ENCODE data around the gene YARS1.
"Not testable (repeated sequence)": the region's sequence is repeated elsewhere in the genome, so short reads cannot be mapped to it uniquely, and the experiment has no call there.

Gene YARS1

DNA sequence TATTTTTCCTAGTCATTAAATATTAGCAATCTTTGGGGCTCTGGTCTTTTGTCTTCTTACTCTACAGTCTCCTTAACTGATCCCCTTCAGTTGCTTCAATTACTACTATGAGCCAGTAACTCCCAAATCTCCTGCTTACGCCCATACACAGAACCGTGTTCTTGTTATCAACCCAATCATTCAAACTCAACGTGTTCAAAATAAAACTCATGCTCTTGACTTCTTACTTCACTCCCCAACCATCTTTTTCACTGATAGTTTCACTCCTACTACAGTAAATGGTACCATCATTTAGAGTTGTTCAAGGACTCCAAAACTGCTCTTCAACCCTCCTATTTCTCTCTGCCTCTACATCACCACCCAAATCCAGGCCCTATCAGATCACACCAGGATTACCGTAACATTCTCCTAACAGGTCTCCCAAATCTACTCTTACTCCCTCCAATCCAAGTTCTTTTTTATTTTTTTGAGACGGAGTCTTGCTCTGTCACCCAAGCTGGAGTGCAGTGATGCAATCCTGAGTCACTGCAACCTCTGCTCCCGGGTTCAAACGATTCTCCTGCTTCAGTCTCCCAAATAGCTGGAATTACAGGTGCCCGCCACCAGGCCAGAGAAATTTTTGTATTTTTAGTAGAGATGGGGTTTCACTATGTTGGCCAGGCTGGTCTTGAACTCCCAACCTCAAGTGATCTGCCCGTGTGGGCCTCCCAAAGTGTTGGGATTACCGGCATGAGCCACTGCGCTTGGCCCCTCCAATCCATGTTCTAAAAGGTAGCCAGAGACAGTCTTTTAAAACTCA is 3.0 kb downstream of the YARS1 start:
- no peak for FAIRE-seq
- no peak for TF ChIP-seq CTCF (IDR thresholded peaks at IDR 0.05; ENCODE audit: insufficient read depth, missing control alignments)
- no peak for DNase-seq (ENCODE audit: insufficient read length, low spot score)

DNA sequence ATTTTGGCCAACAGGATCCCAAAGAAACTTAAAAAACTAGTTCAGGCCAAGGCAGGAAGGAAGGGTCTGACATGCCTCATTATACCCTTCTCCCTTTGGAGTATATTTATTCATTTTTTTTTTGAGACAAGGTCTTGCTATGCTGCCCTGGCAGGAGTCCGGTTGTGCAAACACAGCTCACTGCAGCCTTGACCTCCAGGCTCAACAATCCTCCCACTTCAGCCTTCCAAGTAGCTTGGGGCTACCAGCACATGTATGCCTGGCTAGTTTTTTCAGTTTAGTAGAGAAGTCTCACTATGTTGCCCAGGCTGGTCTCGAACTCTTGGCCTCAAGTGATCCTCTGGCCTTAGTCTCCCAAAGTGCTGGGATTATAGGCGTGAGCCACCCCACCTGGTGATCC is 5.2 kb downstream of the YARS1 start:
- FAIRE-seq (no peak), DNase-seq (ENCODE audit: insufficient read length, low spot score) (no peak)
- TF ChIP-seq CTCF (IDR thresholded peaks at IDR 0.05; ENCODE audit: insufficient read depth, missing control alignments), result no peak

GRCh38 chr1:32811265-32811664 is 5.9 kb downstream of the YARS1 start:
- FAIRE-seq (no peak), DNase-seq (ENCODE audit: insufficient read length, low spot score) (no peak)
- TF ChIP-seq CTCF (IDR thresholded peaks at IDR 0.05; ENCODE audit: insufficient read depth, missing control alignments), result no peak

DNA sequence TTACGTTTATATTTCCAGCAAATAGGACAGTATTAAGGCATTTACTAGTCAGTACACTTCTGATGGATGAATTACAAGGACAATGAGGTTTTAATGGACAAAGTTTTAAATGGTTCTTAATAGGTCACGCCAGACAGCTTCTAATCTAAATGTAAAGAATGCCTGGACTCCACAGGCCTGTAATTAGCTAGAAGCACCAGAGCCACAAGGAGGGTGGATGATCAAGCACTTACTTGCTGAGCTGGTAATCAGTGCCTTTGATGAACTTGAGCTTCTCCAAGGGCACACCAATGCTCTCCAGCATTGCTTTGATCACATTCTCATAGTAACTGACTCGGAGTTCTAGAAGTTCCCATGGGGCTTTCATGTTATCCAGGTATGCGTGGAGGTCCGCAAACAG is 6.8 kb downstream of the YARS1 start:
- DNase-seq (ENCODE audit: insufficient read length, low spot score) (no peak), FAIRE-seq (no peak)
- no peak for TF ChIP-seq CTCF (IDR thresholded peaks at IDR 0.05; ENCODE audit: insufficient read depth, missing control alignments)

DNA sequence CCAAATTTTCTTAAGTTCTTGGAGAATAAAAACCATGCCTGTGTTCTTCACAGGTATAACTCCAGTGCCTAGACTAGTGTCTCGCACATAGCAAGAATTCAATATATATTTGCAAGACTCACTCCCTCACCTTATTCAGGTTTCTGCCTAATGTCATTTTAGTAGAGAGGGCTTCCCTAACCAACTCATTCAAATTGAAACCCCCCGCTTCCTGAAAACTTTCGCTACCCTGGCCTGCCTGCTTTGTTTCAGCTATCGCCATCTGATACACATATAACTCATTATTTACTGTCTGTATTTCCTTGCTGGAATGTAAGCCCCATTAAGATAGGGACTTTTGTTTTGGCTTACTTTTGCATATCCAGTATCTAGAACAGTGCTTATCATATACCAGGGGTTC is 8.6 kb downstream of the YARS1 start:
- no peak for TF ChIP-seq CTCF (IDR thresholded peaks at IDR 0.05; ENCODE audit: insufficient read depth, missing control alignments)
- DNase-seq (ENCODE audit: insufficient read length, low spot score) (no peak), FAIRE-seq (no peak)

- DNase-seq (ENCODE audit: insufficient read length, low spot score), result no peak
- TF ChIP-seq CTCF (IDR thresholded peaks at IDR 0.05; ENCODE audit: insufficient read depth, missing control alignments), result no peak
- FAIRE-seq, result no peak
Measured at GRCh38 chr1:32806910-32807523, 10.1 kb downstream of the YARS1 start.

DNA sequence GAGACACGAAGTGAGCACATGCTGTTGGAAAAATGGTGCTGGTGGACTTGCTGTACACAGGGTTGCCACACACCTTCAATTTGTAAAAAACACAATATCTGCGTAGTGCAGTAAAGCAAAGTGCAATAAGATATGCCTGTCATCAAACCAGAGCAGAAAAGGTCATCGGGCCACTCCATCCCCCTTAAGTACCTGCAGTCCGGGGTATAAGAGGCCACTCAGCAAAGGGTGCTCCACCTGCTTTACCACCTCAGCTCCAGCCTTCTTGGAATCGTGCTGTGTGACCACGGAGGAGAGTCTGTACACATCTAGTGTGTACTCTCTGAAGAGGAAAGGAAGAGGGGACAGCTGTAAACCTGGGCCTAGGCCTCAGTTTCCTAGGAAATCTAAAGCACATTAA is 10.9 kb downstream of the YARS1 start:
- DNase-seq (ENCODE audit: insufficient read length, low spot score), result no peak
- no peak for TF ChIP-seq CTCF (IDR thresholded peaks at IDR 0.05; ENCODE audit: insufficient read depth, missing control alignments)
- no peak for FAIRE-seq

- DNase-seq (ENCODE audit: insufficient read length, low spot score); FAIRE-seq: not testable (repeated sequence)
Measured at GRCh38 chr1:32804460-32804859, 12.7 kb downstream of the YARS1 start.

All from D721Med (cell line).